GM13977 (cell line): ENCODE data around the gene GNAQ.
"Not testable (repeated sequence)": the region's sequence is repeated elsewhere in the genome, so short reads cannot be mapped to it uniquely, and the experiment has no call there.

ENCODE experiments used
- DNase-seq: peaks from one replicate; pipeline ENCODE4 v3.0.0; 2012; ENCODE audit warnings: low spot score
- in situ Hi-C: fragments of 300-500 bp; cut with MboI; formaldehyde crosslinking; loops from one replicate; pipeline ENCODE4 v1.12.0; 2022; ENCODE audit warnings: low sequenced_read_pairs, low pct_unique_long_range_greater_than_20kb, mixed read lengths, inconsistent platforms; ENCODE audit not compliant: unreplicated experiment
- TF ChIP-seq, protein P1 (sequence below): IDR thresholded peaks from 2 replicates; pipeline ENCODE4 v1.5.1; 2012; ENCODE audit warnings: mild to moderate bottlenecking, control low read depth; ENCODE audit not compliant: insufficient read depth; ENCODE audit errors: extremely low read depth, missing control alignments

The GNAQ gene

DNA sequence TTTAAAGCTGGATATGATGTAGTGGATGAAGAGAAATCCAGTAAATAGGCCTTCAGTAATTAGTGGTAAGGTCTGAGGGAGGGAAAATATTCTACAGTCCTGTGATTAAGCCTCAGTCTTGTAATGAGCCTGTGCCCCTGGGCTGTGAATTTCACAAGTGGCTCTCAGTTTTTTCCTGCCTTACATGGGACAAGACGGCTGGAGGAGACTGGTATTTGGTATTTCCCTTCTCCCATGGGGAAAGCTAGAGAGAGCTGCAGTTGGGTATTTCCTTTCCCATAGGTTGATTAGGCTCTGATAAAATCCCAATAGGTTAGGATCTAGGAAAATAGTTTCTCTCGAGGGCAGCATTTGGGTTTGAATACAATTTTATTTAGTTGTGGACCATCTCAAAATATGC, 321.3 kb downstream of the GNAQ start:
- TF ChIP-seq, protein P1, sequence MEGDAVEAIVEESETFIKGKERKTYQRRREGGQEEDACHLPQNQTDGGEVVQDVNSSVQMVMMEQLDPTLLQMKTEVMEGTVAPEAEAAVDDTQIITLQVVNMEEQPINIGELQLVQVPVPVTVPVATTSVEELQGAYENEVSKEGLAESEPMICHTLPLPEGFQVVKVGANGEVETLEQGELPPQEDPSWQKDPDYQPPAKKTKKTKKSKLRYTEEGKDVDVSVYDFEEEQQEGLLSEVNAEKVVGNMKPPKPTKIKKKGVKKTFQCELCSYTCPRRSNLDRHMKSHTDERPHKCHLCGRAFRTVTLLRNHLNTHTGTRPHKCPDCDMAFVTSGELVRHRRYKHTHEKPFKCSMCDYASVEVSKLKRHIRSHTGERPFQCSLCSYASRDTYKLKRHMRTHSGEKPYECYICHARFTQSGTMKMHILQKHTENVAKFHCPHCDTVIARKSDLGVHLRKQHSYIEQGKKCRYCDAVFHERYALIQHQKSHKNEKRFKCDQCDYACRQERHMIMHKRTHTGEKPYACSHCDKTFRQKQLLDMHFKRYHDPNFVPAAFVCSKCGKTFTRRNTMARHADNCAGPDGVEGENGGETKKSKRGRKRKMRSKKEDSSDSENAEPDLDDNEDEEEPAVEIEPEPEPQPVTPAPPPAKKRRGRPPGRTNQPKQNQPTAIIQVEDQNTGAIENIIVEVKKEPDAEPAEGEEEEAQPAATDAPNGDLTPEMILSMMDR, result no peak
- DNase-seq, result no peak
- in situ Hi-C loops, result no loop called here

DNA sequence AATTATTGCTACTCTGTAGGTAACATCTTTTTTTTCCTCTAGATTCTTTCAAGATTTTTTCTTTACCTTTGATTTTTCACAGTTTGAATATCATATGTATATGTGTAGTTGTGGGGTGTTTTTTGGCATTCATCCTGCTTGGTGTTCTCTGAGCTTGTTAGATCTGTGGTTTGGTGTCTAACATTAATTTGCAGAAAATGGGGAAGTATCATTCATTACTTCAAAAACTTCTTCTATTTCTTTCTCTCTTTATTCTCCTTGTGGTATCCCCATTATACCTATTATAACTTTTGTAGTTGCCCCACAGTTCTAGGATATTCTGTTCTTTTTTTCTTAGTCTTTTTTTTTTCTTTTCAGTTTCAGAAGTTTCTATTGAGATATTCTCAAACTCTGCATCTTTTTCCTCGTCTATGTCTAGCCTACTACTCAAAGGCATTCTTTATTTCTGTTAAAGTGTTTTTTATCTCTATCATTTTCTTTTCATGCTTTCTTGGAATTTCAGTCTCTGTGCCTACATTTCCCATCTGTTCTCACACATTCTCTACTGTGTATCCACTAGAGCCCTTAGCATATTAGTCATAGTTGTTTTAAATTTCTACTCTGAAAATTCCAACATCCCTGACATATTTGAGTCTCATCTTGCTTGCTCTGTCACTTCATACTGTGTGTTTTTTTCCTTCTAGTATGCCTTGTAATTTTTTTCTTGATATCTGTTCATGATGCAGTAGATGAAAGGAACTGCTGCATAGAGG, 323.4 kb downstream of the GNAQ start:
- in situ Hi-C loops, result no loop called here
- DNase-seq, result no peak
- TF ChIP-seq, protein P1, result no peak

DNA sequence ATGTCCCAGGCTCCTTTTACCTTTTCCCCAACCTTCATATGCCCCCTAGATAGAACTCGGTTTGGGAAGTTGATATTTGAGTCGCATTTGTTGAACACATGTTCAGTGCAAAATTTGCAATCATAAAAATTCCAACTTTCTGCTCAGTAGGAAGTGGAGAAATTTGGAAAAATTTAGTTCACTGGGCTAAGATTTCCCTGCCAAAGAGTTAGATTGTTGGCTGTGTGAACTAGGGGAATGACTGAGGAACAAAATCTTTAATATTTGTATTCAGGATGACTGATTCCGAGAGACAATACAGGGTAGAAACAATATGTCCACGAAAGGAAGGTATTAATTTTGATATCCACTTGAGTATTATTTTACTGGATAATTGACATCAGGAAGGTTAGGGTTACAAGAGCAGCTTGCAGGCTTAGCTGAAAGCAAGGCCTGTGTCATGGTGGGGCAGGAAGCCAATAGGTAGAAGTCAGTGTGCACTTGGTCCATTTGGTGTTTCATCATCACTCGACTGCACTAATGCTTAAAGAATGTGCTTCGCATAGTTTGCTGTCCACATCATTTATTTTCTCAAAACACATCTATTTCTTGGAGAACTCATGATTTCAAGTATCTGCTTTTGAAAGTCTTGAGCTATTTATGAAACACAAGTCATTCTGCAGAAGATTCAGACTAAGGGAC, 324.1 kb downstream of the GNAQ start:
- TF ChIP-seq, protein P1, result no peak
- DNase-seq, result no peak
- in situ Hi-C loops, result no loop called here

DNA sequence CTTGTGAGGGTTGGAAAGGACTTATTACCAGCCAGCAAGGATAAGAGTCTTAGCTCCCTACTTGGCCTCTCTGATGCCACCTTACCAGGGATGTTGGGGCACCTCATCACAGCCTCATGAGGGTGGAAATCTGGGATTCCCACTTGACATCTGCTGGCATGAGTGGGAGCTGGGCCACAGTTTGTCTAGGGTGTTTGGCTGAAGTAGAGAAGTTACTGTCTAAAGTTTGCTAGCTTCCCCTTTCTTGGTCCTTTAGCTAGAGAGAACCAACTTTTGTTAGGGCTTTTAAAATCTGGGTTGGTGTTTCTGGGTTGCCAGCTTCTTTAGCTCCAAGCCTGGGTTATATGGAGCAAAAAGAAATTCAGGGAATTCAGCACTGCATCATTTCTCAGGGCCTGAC, 326.0 kb downstream of the GNAQ start:
- TF ChIP-seq, protein P1, result no peak
- DNase-seq, result no peak
- in situ Hi-C loops, result no loop called here

DNA sequence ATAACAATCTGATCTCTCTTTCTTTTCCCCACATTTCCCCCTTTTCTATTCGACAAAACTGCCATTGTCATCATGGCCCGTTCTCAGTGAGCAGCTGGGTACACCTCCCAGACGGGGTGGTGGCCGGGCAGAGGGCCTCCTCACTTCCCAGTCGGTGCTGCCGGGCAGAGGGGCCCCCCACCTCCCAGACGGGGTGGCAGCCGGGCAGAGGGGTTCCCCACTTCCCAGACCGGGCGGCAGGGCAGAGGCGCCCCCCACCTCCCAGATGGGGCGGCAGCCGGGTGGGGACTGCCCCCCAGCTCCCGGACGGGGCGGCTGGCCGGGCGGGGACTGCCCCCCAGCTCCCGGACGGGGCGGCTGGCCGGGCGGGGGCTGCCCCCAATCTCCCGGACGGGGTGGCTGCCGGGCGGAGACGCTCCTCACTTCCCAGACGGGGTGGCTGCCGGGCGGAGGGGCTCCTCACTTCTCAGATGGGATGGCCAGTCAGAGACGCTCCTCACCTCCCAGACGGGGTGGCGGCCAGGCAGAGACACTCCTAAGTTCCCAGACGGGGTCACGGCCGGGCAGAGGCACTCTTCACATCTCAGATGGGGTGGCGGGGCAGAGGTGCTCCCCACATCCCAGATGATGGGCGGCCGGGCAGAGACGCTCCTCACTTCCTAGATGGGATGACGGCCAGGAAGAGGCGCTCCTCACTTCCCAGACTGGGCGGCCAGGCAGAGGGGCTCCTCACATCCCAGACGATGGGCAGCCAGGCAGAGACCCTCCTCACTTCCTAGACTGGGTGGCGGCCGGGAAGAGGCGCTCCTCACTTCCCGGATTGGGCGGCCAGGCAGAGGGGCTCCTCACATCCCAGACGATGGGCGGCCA, 328.9 kb downstream of the GNAQ start:
- in situ Hi-C loops, result not testable (repeated sequence)

DNA sequence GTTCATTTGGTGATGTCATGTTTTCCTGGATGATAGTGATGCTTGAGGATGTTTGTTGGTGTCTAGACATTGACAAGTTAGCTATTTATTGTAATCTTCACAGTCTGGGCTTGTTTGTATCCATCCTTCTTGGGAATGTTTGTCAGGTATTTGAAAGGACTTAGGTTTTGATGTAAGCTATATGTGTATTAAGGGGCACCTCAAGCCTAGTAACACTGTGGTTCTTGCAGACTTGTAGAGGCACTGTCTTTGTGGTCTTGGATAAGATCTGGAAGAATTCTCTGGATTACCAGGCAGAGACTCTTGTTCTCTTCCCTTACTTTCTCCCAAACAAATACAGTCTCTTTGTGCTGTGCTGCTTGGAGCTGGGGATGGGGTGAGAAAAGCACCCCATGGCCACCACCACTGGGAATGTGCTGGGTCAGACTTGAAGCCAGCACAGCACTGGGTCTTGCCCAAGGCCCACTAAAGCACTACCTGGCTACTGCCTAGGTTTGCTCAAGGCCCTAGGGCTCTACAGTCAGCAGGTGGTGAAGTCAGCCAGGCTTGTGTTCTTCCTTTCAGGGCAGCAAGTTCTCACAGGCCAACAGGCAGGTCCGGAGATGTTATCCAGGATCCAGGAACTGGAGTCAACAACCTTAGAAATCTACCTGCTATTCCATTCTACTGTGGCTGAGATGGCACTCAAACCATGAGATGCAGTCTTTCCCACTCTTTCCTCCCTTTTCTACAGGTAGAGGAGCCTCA, 334.2 kb downstream of the GNAQ start:
- in situ Hi-C loops, result no loop called here
- TF ChIP-seq, protein P1, result no peak
- DNase-seq, result no peak

More for the DNA sequence above, 328.9 kb downstream of the GNAQ start:
- DNase-seq, result not testable (repeated sequence)

DNA sequence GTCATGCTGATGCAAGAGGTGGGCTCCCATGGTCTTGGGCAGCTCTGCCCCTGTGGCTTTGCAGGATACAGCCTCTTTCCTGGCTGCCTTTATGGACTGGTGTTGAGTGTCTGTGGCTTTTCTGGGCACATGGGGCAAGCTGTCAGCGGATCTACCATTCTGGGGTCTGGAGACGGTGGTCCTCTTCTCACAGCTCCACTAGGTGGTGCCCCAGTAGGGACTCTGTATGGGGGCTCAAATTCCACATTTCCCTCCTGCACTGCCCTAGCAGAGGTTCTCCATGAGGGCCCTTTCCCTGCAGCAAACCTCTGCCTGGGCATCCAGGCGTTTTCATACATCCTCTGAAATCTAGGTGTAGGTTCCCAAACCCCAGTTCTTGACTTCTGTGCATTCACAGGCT, 340.9 kb downstream of the GNAQ start:
- in situ Hi-C loops, DNase-seq: not testable (repeated sequence)

DNA sequence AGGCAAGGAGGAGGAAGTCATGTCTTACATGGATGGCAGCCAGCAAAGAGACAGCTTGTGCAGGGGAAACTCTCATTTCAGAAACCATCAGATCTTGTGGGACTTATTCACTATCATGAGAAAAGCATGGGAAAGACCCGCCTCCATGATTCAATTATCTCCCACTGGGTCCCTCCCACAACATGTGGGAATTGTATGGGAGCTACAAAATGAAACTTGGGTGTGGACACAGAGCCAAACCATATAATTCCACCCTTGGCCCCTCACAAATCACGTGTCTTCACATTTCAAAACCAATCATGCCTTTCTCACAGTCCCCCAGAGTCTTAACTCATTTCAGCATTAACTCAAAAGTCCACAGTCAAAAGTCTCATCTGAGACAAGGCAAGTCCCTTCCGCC, 341.5 kb downstream of the GNAQ start:
- DNase-seq, in situ Hi-C loops: not testable (repeated sequence)

DNA sequence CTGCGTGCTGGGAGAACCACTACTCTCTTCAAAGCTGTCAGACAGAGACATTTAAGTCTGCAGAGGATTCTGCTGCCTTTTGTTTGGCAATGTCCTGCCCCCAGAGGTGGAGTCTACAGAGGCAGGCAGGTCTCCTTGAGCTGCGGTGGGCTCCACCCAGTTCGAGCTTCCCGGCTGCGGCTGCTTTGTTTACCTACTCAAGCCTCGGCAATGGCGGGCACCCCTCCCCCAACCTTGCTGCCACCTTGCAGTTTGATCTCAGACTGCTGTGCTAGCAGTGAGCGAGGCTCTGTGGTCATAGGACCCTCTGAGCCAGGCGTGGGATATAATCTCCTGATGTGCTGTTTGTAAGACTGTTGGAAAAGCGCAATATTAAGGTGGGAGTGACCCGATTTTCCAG, 343.9 kb downstream of the GNAQ start:
- in situ Hi-C loops, DNase-seq: not testable (repeated sequence)
